AML-193 (cell line): ENCODE results near the gene TGFB3.
"Not testable (repeated sequence)": the region's sequence is repeated elsewhere in the genome, so short reads cannot be mapped to it uniquely, and the experiment has no call there.

Experiments used
- DNase-seq, 2 experiments: peaks; one replicate each; lab custom pipeline; 2025; lab: John Stamatoyannopoulos, UW

TGFB3 gene

DNA sequence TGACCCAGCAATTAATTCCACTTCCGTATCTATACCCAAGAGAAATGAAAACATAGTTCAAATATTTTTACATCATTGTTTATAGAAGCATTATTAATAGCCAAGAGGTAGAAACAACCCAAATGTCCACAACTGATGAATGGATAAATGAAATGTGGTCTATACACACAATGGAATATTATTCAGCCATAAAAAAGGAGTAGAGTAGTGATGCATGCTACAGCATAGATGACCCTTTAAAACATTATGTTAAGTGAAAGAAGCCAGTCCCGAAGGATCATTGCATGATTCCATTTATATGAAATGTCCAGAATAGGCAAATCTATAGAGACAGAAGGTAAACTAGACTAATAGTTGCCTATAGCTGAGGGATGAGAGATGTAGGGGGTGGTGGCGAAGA, 29.3 kb downstream of the TGFB3 start:
- DNase-seq, result no peak

DNA sequence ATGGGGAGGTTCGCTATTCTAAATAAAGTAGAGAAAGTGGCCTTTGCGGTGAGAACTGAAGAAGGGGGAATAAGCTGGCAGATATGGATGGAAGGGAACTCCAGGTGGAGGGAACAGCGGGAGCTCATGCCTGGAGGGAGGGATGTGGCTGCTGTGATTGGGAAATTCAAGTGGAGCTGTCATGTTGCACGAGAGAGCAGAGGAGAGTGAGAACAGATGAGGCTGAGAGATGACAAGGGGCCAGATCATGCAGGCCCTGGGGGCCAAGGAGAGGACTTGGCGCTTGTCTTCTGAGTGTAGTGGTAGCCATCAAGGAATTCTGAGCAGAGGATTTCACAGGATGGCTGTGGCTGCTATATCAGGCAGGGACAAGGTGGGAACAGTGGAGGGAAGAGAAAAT, 35.0 kb downstream of the TGFB3 start:
- no peak for DNase-seq

DNA sequence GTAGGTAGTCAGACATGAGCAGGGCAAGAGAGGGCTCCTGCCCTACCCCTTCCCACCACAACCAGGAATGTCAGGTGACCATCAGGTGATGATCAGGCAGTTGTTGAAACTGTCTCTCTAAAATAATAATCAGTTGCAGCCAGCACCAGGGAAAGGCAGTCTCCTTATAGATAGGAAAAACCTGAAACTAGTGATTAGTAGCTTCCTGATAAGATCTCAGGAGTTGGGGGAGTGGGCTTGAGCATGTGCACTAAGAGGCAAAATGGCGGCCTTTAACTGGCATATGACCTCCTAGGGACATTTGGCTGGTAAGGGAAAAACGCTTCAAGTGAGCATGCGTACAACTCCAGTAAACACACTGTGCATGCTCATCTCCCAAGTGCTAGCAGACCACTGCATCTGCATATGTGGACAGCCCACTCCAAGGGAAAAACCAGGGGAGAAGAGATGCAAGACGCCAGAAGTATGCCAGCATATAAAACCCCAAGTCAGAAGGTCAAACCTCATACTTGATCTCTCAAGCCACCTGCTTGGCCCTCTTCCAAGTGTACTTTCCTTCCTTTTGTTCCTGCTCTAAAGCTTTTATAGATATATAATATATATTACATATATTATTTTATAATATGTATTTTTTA, 37.1 kb downstream of the TGFB3 start:
- no peak for DNase-seq

DNA sequence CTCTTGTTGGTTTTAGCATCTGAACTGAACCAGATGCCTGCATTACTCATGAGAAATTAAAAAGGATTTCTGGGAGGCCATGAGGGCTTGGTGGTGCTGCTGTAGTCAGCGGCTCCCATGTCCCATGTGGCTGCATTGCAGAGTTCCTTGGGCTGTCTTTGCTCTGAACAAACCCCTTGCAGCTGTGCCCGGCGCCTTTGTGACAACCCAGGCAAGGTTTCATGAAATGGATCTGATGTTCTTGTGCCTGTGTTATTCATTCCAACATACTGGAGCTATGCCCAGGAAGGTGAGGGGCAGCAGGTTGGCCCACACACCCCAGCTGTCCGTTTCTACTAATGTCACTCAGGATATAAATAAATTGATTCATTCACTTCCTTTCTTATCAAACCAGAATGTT, 40.8 kb downstream of the TGFB3 start:
- no peak for DNase-seq

DNA sequence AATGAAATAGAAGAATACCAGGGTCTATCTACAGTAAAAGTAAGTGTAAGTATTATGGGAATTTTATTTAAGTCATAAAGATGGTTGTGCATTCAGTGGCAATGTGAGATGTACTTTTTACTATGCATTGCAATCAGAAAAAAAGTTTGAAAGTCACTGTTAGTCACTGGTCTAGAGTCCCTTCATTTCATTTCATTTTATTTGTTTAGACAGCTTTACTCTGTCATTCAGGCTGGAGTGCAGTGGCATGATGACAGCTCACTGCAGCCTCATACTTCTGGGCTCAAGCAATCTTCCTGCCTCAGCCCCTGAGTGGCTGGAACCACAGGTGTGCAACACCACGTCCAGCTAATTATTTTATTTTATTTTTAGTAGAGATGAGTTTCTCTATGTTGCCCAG, 42.6 kb downstream of the TGFB3 start:
- no peak for DNase-seq

DNA sequence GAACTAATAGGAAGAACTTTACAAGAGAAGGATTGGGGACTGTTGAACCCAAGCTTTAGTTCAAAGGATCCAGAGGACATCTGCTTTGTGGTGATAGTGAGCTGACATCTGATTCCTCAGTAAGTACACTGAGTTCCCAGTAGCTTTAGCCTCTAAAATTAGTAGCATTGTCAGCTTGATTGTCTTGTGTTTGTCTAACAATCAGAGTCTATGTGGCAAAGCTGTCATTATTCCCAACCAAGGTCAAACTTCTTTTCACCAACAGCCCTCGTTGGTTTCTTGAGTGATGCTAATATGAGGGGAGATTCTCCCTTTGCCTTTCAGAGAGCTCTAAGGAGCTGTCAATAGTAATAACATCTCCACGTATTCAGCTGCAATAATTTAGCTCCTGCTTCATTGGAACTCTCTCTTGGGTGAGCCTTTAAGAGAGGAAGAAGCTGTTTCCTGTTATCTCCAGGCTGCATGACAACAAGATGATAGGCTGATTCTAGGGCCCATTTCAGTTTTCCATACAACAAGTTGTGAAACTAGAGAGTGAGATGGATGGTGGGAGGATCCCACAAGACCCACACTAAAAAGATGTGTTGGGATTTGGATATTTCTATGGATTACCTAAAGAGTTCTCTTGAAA, 46.7 kb downstream of the TGFB3 start:
- no peak for DNase-seq

DNA sequence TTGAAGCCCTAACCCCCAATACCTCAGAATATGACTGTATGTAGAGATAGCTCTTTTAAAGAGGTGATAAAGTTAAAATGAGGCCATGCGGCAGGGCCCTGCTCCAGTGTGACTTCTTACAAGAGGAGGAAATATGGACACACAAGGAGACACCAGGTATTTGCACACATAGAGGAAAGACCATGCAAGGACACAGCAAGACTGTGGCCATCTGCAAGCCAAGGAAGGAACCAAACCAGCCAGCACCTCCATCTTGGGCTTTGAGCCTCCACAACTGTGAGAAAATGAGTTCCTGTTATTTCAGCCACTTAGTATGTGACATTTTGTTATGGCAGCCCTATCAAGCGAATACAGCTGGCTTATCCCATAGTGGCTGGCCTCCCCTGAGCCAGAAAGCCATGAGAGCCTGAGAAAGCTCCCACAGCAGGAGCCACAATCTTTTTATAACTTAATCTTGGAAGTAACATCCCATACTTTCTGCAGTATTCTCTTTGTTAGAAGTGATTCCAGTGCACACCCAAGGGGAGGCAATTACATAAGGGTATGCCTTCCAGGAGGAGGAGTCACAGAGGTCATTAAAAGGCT, 48.0 kb downstream of the TGFB3 start:
- DNase-seq, result no peak

DNA sequence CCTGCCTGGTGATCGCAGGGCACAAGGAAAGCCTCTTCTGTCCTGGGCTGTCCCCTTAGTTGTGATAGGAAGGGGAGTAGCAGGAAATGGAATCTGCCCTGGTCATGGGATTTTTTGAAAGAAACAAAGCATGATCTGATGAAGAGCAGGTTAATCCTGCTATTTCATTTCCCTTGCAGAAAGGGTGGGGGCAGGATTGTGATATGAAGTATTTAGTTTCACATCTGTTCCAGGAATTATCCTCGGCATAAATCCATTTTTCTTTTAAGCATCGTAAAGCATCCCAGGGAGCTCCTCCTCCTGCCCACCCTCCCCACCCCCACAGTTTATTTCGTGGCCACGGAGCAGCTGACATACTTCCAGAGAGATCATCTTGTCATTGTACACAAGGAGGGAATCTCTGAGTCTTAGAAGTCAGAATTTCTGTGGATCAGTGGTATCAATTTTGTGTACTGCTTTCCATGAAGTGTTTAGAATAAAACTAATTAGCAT, 53.1 kb downstream of the TGFB3 start:
- no peak for DNase-seq

DNA sequence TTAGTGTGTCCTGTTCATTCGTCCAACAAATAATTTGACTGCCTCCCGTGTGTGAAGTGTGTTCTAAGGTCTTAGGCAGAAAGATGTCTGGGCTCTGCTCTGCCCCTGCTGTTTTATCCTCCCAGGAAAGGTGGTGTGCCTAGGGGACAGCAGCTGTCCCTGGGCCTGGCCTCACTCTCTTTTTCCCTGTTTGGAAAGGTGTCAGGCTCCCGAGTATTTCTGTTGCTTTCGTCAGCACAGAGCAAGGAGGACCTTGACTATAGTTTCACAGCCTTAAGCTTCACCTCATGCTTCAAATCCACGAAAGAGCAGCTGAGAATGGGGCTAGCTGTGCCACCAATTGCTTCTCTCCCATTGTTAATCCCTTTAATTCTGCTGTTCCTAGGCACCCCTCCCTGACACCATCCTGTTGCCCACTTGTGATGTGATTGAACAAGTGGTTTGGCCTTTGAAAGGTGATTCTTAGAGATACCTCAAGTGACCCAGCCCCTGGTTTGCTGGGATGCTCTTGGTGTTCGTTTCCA, 54.2 kb downstream of the TGFB3 start:
- no peak for DNase-seq

GRCh38 chr14:75926431-75927115, 55.2 kb downstream of the TGFB3 start:
- no peak for DNase-seq

- DNase-seq, result not testable (repeated sequence)
These were observed 56.5 kb downstream of the TGFB3 start for GRCh38 chr14:75925141-75925840.

- not testable (repeated sequence) for DNase-seq
These were observed 61.4 kb downstream of the TGFB3 start for GRCh38 chr14:75920421-75920820.

GRCh38 chr14:75917946-75918335, 63.9 kb downstream of the TGFB3 start:
- DNase-seq, result no peak

GRCh38 chr14:75917322-75917945, 64.4 kb downstream of the TGFB3 start:
- DNase-seq, result no peak

- no peak for DNase-seq
These were observed 66.8 kb downstream of the TGFB3 start for GRCh38 chr14:75915045-75915444.

DNA sequence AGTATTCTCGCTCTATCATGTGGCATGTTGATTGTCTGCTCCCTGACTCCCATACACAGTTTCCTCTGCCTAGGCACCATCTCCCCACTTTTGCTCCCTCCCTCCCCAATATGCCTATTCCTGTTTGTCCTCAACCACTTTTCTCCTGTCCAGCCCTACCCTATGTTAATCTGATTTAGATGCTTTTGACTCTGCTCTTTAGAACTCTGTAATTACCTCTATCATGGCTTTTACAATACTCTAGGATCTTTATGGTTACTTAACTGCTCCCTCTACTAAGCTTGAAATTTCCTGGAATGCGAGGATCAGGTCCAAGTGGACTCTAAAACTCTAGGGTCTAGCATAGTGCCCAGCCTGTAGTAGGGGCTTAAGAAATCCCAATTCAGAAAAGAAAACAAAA, 68.6 kb downstream of the TGFB3 start:
- DNase-seq, result no peak

- no peak for DNase-seq
These were observed 69.9 kb downstream of the TGFB3 start for GRCh38 chr14:75911883-75912282.

DNA sequence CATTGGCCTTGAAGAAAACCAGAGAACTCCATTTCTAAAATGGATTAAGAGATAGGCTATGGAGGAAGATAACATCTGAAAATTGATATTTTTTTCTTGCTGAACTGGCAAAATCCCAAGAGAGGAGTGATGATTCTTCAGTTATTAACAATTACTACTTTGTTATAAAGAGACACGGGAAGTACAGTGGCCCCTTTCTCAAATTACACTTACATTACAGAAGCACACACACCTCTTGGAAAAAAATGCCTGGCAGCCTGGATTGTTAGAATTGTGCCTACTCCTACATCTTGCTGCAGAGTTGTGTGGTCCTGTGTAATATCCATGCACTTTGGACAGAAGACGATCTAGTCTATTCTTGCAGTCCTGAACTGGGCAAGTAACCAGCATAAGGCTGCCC, 71.7 kb downstream of the TGFB3 start:
- DNase-seq, result no peak

- no peak for DNase-seq
These were observed 72.2 kb downstream of the TGFB3 start for GRCh38 chr14:75909630-75910029.
